Ishikawa (cell line): ENCODE measurements around the gene SCFD2.

Experiments used
- CEBPB ChIP-seq: IDR thresholded peaks from 2 replicates; pipeline ENCODE4 v1.6.1; 2012
- CREB1 ChIP-seq: IDR thresholded peaks from 2 replicates; pipeline ENCODE4 v1.6.1; 2012; ENCODE audit warnings: low read depth
- EGR1 ChIP-seq: IDR thresholded peaks from 2 replicates; pipeline ENCODE4 v1.6.1; 2012
- EP300 ChIP-seq: IDR thresholded peaks from 2 replicates; pipeline ENCODE4 v1.6.1; 2012; ENCODE audit warnings: borderline replicate concordance
- FOXM1 ChIP-seq: IDR thresholded peaks from 2 replicates; pipeline ENCODE4 v1.6.1; 2012; ENCODE audit warnings: low read depth, borderline replicate concordance
- NFIC ChIP-seq: IDR thresholded peaks from 2 replicates; pipeline ENCODE4 v1.6.1; 2012
- RAD21 ChIP-seq: IDR thresholded peaks from 2 replicates; pipeline ENCODE4 v1.6.1; 2012; ENCODE audit warnings: low read depth
- REST ChIP-seq: IDR thresholded peaks from 2 replicates; pipeline ENCODE4 v1.6.1; 2012; ENCODE audit warnings: low read depth, mild to moderate bottlenecking
- TAF1 ChIP-seq: IDR thresholded peaks from 2 replicates; pipeline ENCODE4 v1.6.1; 2012; ENCODE audit warnings: low read depth, mild to moderate bottlenecking
- TCF12 ChIP-seq: IDR thresholded peaks from 2 replicates; pipeline ENCODE4 v1.6.1; 2012; ENCODE audit warnings: low read depth
- TEAD4 ChIP-seq: IDR thresholded peaks from 2 replicates; pipeline ENCODE4 v1.6.1; 2012
- YY1 ChIP-seq: IDR thresholded peaks from 2 replicates; pipeline ENCODE4 v1.6.1; 2012; ENCODE audit warnings: low read depth
- ZBTB7A ChIP-seq: IDR thresholded peaks from 2 replicates; pipeline ENCODE4 v1.6.1; 2012; ENCODE audit warnings: low read depth
- TF ChIP-seq, protein P1 (sequence below): IDR thresholded peaks from 2 replicates; pipeline ENCODE4 v1.6.1; 2012
- TF ChIP-seq, protein P2 (sequence below): IDR thresholded peaks from 2 replicates; pipeline ENCODE4 v1.6.1; 2012

SCFD2 gene

DNA sequence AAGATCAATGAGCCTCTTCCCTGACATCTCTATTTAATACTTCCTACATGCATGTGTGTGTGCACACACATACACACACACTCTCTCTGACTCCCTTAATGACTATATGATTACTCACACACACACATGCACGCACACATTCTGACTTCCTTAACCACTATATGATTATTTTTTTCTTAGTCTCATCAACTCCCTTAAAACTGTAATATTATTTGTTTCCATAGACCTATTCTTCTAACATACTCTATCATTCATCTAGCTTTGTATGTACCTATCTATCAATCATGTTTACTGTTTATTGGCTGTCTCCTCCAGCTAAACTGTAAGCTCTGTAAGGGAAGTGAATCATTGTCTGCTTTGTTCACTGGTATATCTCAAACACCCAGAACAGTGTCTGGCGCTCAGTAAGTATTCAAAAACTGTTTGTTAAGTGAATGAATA is 267.2 kb downstream of the SCFD2 start:
- TF ChIP-seq TAF1 (no peak), YY1 (no peak), NFIC (no peak)

DNA sequence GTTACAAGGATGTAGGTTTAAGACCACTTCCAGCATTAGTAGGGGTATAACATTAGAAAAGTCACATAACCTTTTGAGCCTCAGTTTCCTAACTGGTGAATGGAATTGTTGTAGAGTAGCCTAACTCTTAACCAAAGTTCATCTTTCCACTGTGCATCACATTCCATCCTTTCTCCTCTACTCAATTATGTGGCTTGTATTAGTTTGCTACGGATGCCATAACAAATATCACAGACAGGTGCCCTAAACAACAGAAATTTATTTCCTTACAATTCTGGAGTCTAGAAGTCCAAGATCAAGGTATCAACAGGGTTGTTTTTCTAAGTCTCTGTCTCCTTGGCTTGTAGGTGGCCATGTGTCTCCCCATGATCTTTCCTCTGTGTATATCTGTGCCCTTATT is 271.8 kb downstream of the SCFD2 start:
- no peak for TF ChIP-seq YY1
- TF ChIP-seq, protein P1, sequence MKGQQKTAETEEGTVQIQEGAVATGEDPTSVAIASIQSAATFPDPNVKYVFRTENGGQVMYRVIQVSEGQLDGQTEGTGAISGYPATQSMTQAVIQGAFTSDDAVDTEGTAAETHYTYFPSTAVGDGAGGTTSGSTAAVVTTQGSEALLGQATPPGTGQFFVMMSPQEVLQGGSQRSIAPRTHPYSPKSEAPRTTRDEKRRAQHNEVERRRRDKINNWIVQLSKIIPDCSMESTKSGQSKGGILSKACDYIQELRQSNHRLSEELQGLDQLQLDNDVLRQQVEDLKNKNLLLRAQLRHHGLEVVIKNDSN, result no peak
- TF ChIP-seq EP300, result no peak
- no peak for TF ChIP-seq FOXM1
- TF ChIP-seq TAF1, result no peak
- no peak for TF ChIP-seq ZBTB7A
- TF ChIP-seq REST, result no peak
- TF ChIP-seq CEBPB, result no peak
- TF ChIP-seq TEAD4, result no peak
- no peak for TF ChIP-seq CREB1
- TF ChIP-seq EGR1, result no peak
- no peak for TF ChIP-seq RAD21
- TF ChIP-seq NFIC, result no peak
- TF ChIP-seq, protein P2, sequence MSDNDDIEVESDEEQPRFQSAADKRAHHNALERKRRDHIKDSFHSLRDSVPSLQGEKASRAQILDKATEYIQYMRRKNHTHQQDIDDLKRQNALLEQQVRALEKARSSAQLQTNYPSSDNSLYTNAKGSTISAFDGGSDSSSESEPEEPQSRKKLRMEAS, result no peak
- no peak for TF ChIP-seq TCF12

DNA sequence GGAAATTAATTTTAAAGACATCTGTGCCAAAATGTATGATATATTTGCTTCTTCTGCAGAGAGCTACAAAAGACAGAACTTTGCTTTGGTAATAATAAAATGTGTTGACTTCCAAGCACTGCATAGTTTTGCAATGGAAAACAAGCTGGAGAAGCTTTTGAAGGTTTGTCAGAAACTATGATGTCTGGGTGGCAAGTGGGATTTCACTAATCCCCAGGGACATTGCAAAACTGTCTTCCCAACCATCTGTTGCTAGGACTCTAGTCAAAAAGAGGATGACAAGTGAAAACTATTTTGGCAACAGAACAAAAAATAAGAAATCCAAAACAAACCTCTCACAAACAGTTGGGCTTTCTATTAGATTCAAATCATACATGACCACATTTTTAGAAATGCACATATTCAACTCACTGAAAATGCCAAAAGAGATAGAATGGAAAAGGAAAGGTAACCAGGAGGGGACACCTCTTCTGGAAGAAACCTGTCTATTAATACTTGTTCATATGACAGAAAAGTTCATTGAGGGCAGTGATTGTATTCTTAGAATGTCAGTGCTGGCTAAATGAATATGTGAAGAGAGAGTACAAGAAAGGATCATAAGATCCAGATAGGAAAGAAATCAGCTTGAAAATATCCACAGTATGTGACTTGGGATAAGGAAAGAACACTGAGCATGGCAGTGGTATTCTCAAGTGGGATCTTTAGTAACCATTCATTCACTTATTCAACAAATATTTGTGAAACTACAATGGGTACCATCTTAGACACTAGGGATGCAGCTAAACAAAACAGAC is 275.7 kb downstream of the SCFD2 start:
- TF ChIP-seq, protein P1, result no peak

DNA sequence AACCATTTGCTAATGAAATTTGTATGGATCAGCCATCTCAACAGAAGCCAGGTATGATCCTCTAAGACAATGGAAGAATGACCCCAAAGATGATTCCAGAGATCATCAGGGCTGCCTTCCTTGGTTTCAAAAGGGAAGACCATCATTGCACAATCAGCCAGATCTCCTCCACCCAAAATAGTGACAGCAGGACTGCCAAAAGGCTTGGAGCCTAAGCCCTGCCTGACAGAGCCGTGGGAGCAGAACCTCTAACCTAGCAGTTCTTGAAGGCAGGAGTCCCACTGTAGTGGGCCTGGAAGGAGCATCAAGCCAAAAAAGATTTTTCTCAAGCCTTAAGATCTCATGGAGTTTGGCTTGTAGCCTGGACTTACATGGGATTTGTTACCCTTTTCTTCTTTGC is 277.7 kb downstream of the SCFD2 start:
- TF ChIP-seq, protein P2, result no peak
- TF ChIP-seq YY1 (no peak), EP300 (no peak), TCF12 (no peak), NFIC (no peak), CREB1 (no peak), ZBTB7A (no peak), EGR1 (no peak), TEAD4 (no peak), RAD21 (no peak), REST (no peak), FOXM1 (no peak), TAF1 (no peak), CEBPB (no peak)
- TF ChIP-seq, protein P1, result no peak

DNA sequence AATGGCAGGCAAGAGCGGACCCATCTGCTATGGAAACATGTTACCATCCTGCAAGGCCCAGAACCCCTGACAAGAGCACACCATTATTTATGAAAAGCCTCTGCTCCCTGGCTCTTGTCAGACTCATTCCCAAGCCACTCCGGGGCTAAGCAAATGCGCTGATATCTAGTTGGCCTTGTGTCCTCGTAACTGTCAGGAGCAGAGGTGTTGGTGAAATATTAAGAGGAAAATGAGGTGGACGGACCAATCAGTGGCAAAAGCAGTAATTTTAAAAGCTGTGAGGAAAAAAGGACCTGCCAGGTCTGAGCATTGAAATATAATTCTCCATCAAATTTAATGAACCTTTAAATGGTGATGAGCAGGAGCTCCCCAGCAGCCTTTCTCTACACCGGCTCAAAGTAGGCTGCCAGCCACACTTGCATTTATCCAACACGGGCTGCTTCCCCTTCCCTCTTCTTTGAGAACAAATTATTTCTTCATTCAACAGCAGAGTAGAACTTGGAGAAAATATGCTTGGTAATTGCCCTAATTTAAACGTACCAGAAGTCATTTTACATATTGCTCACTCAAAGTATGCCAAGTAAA is 289.4 kb downstream of the SCFD2 start:
- TF ChIP-seq, protein P2, result no peak
- TF ChIP-seq EGR1 (no peak), EP300 (no peak), CEBPB (no peak), TAF1 (no peak), TEAD4 (no peak), YY1 (no peak), NFIC (no peak), ZBTB7A (no peak), RAD21 (no peak), TCF12 (no peak), FOXM1 (no peak), CREB1 (no peak), REST (no peak)
- TF ChIP-seq, protein P1, result no peak
